ENCODE measurements around the gene UNKL. TPM values are rescaled to one million over a fixed set of nuclear protein-coding genes. Genes with fewer than 3 reads are reported as not detected.

Gene UNKL
- total RNA-seq, 1 experiment from 2014 or later, result 112 TPM

- intact Hi-C loops (cut with micrococcal nuclease; ENCODE audit: unreplicated experiment), result no loop called here
- Histone ChIP-seq H3K36me3 (ENCODE audit: low read depth) (no peaks in the 10 kb centered on the region), H3K4me2 (no peak overlapping the region), H4K20me1 (ENCODE audit: insufficient read depth) (no peaks in the 10 kb centered on the region), H3K9me2 (ENCODE audit: insufficient read depth) (no peaks in the 10 kb centered on the region), H3F3A (ENCODE audit: insufficient read depth, low read depth) (no peaks in the 10 kb centered on the region; the same call in 1 of the 2 replicates), H3K27me3 (ENCODE audit: insufficient read depth, low read depth) (no peaks in the 10 kb centered on the region), H3K27ac (no peak overlapping the region), H3K4me1 (replicated peaks; ENCODE audit: insufficient read depth) (no peaks in the 10 kb centered on the region), H3K79me2 (ENCODE audit: low read depth) (no peaks in the 10 kb centered on the region), H2AFZ (no peak overlapping the region), H3K4me3 (no peak overlapping the region), H3K9me3 (ENCODE audit: insufficient read depth, low read depth) (no peaks in the 10 kb centered on the region)
- BruUV-seq (replicated peaks), result no TSS peak
- POLR2A ChIA-PET (ENCODE audit: unreplicated experiment), result no interaction called here
- TF ChIP-seq EZH2 (IDR thresholded peaks at IDR 0.05; ENCODE audit: low read depth) (no peak), CTCF (conservative IDR thresholded peaks at IDR 0.05) (no peak)
- CTCF ChIA-PET, result no interaction called here
- no peak for DNase-seq
Measured at GRCh38 chr16:1397779-1398178, 16.7 kb downstream of the UNKL start.

DNA sequence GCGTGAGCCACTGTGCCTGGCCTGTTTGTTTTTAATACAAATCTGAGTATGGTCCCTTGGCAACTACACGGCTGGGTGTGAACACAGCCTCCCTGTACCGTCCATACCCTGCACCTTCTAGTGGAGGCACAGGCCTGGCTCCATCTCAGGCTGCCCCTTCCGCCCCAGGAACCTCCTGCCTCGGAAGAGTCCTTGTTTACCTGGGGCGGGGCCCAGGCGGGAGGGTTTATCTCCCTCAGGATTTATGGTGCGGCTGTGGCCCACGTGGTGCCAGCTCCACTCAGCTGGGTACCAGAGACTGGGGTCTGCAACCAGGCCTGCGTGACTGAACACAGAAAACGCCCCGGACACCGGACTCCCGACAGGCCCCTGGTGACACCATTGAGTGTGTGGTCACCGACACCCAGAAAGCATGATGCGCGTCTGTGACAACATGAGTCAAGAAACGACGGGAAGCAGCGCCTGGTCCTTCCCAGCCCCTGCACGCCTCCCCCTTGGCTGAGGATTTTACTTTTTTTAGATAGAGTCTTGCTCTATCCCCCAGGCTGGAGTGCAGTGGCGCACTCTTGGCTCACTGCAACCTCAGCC lies 19.0 kb downstream of the UNKL start:
- POLR2A ChIA-PET (ENCODE audit: unreplicated experiment), result interaction anchor here (0.6 kb wide), 1 partner anchor 17 kb away, joined by 3 read pairs; no protein-coding TSS in a partner anchor
- intact Hi-C loops (cut with micrococcal nuclease; ENCODE audit: unreplicated experiment), result no loop called here
- H3K4me3 ChIP-seq, result no peak overlapping the region
- DNase-seq, result no peak
- BruUV-seq (replicated peaks), result no TSS peak
- H3K9me2 ChIP-seq (ENCODE audit: insufficient read depth), result no peaks in the 10 kb centered on the region
- no peaks in the 10 kb centered on the region for H3K36me3 ChIP-seq (ENCODE audit: low read depth)
- TF ChIP-seq EZH2 (IDR thresholded peaks at IDR 0.05; ENCODE audit: low read depth) (no peak), CTCF (conservative IDR thresholded peaks at IDR 0.05) (no peak)
- CTCF ChIA-PET, result no interaction called here
- no peaks in the 10 kb centered on the region; the same call in 1 of the 2 replicates for H3F3A ChIP-seq (ENCODE audit: insufficient read depth, low read depth)
- H3K9me3 ChIP-seq (ENCODE audit: insufficient read depth, low read depth), result no peaks in the 10 kb centered on the region
- H2AFZ ChIP-seq, result no peak overlapping the region
- H3K79me2 ChIP-seq (ENCODE audit: low read depth), result no peaks in the 10 kb centered on the region
- no peak overlapping the region for H3K27ac ChIP-seq
- H4K20me1 ChIP-seq (ENCODE audit: insufficient read depth), result no peaks in the 10 kb centered on the region
- H3K4me2 ChIP-seq, result no peak overlapping the region
- no peaks in the 10 kb centered on the region for H3K27me3 ChIP-seq (ENCODE audit: insufficient read depth, low read depth)
- no peaks in the 10 kb centered on the region for H3K4me1 ChIP-seq (replicated peaks; ENCODE audit: insufficient read depth)

- CTCF ChIA-PET, result no interaction called here
- TF ChIP-seq CTCF (conservative IDR thresholded peaks at IDR 0.05) (no peak), EZH2 (IDR thresholded peaks at IDR 0.05; ENCODE audit: low read depth) (no peak)
Measured at GRCh38 chr16:1394367-1394951, 20.0 kb downstream of the UNKL start.

More at GRCh38 chr16:1394367-1394951, 20.0 kb downstream of the UNKL start:
- no TSS peak for BruUV-seq (replicated peaks)
- POLR2A ChIA-PET (ENCODE audit: unreplicated experiment), result no interaction called here
- intact Hi-C loops (cut with micrococcal nuclease; ENCODE audit: unreplicated experiment), result no loop called here
- no peaks in the 10 kb centered on the region; the same call in 1 of the 2 replicates for H3F3A ChIP-seq (ENCODE audit: insufficient read depth, low read depth)
- H3K4me3 ChIP-seq, result no peak overlapping the region
- H4K20me1 ChIP-seq (ENCODE audit: insufficient read depth), result no peaks in the 10 kb centered on the region
- no peaks in the 10 kb centered on the region for H3K27me3 ChIP-seq (ENCODE audit: insufficient read depth, low read depth)
- H3K4me2 ChIP-seq, result no peak overlapping the region
- DNase-seq, result no peak
- H3K36me3 ChIP-seq (ENCODE audit: low read depth), result no peaks in the 10 kb centered on the region
- no peaks in the 10 kb centered on the region for H3K9me2 ChIP-seq (ENCODE audit: insufficient read depth)
- no peak overlapping the region for H2AFZ ChIP-seq
- H3K9me3 ChIP-seq (ENCODE audit: insufficient read depth, low read depth), result no peaks in the 10 kb centered on the region
- H3K27ac ChIP-seq, result no peak overlapping the region
- H3K4me1 ChIP-seq (replicated peaks; ENCODE audit: insufficient read depth), result no peaks in the 10 kb centered on the region
- no peaks in the 10 kb centered on the region for H3K79me2 ChIP-seq (ENCODE audit: low read depth)

Data from PC-9 (cell line).